Osteocyte (in vitro differentiated cells): ENCODE measurements around the gene NLGN1. TPM values are rescaled to one million over a fixed set of nuclear protein-coding genes. Genes with fewer than 3 reads are reported as not detected.

Experiments used
- DNase-seq: peaks from one replicate; pipeline ENCODE4 v3.0.0; 2021; ENCODE audit warnings: mixed read lengths; ENCODE audit not compliant: unreplicated experiment; ENCODE audit errors: extremely low spot score
- H3K27ac Mint-ChIP-seq: one replicate; pipeline ENCODE4 v1.8.0; 2021; ENCODE audit warnings: mild to moderate bottlenecking, mixed read lengths; ENCODE audit not compliant: unreplicated experiment
- H3K27me3 Mint-ChIP-seq: one replicate; pipeline ENCODE4 v1.8.0; 2021; ENCODE audit warnings: mixed read lengths; ENCODE audit not compliant: unreplicated experiment
- H3K36me3 Mint-ChIP-seq: one replicate; pipeline ENCODE4 v1.8.0; 2021; ENCODE audit warnings: mixed read lengths; ENCODE audit not compliant: unreplicated experiment
- H3K4me1 Mint-ChIP-seq: one replicate; pipeline ENCODE4 v1.8.0; 2021; ENCODE audit warnings: mixed read lengths; ENCODE audit not compliant: unreplicated experiment
- H3K4me3 Mint-ChIP-seq: one replicate; pipeline ENCODE4 v1.8.0; 2021; ENCODE audit warnings: mild to moderate bottlenecking, moderate library complexity, mixed read lengths; ENCODE audit not compliant: unreplicated experiment
- H3K9me3 Mint-ChIP-seq: one replicate; pipeline ENCODE4 v1.8.0; 2021; ENCODE audit warnings: mixed read lengths; ENCODE audit not compliant: unreplicated experiment
- CTCF ChIP-seq: fragments of 200-600 bp; sonication (generic); IDR thresholded peaks from 2 replicates; pipeline ENCODE4 v1.5.0; 2021; ENCODE audit warnings: antibody characterized with exemption, mild to moderate bottlenecking, moderate library complexity
- total RNA-seq: library from RNA; stranded (reverse); gene quantifications from 2 replicates; pipeline ENCODE4 v1.2.1, GENCODE V29; 2021

The NLGN1 gene
- total RNA-seq, 1 donor from 2014 or later = 3.9 TPM

GRCh38 chr3:174322789-174323188, 925.2 kb downstream of the NLGN1 start:
- TF ChIP-seq CTCF = no peak
- no peak for DNase-seq
- Mint-ChIP-seq H3K27ac (no peak overlapping the region), H3K9me3 (peaks cover 26% of the 10 kb centered on the region), H3K36me3 (peaks cover 9% of the 10 kb centered on the region), H3K4me1 (peaks cover 25% of the 10 kb centered on the region), H3K27me3 (no peaks in the 10 kb centered on the region), H3K4me3 (no peak overlapping the region)

- Mint-ChIP-seq H3K27me3 (no peaks in the 10 kb centered on the region), H3K4me3 (no peak overlapping the region), H3K4me1 (peaks cover 43% of the 10 kb centered on the region), H3K9me3 (peaks cover 14% of the 10 kb centered on the region), H3K36me3 (peaks cover 9% of the 10 kb centered on the region), H3K27ac (peak overlapping the region; percentile 87)
- no peak for DNase-seq
- no peak for TF ChIP-seq CTCF
Measured at GRCh38 chr3:174325171-174325570, 927.6 kb downstream of the NLGN1 start.

GRCh38 chr3:174325834-174326700, 928.5 kb downstream of the NLGN1 start:
- peak; percentile 42 for TF ChIP-seq CTCF
- Mint-ChIP-seq H3K9me3 (peaks cover 5% of the 10 kb centered on the region), H3K27me3 (no peaks in the 10 kb centered on the region), H3K36me3 (peaks cover 2% of the 10 kb centered on the region), H3K4me3 (peak overlapping the region; percentile 11), H3K4me1 (peaks cover 51% of the 10 kb centered on the region), H3K27ac (peak overlapping the region; percentile 87)
- DNase-seq = no peak

- Mint-ChIP-seq H3K36me3 (no peaks in the 10 kb centered on the region), H3K9me3 (peaks cover 6% of the 10 kb centered on the region), H3K4me3 (no peak overlapping the region), H3K27ac (peak overlapping the region; percentile 45), H3K27me3 (no peaks in the 10 kb centered on the region), H3K4me1 (peaks cover 55% of the 10 kb centered on the region)
- DNase-seq = no peak
- TF ChIP-seq CTCF = no peak
Measured at GRCh38 chr3:174329321-174329720, 931.8 kb downstream of the NLGN1 start.

GRCh38 chr3:174330303-174330702, 932.8 kb downstream of the NLGN1 start:
- H3K9me3 Mint-ChIP-seq = peaks cover 6% of the 10 kb centered on the region
- no peak overlapping the region for H3K4me3 Mint-ChIP-seq
- no peak for DNase-seq
- H3K27ac Mint-ChIP-seq = peak overlapping the region; percentile 69
- TF ChIP-seq CTCF = no peak
- H3K27me3 Mint-ChIP-seq = no peaks in the 10 kb centered on the region
- H3K4me1 Mint-ChIP-seq = peaks cover 50% of the 10 kb centered on the region
- no peaks in the 10 kb centered on the region for H3K36me3 Mint-ChIP-seq
